Stimulated activated CD4-positive, alpha-beta T cell treated with anti-CD3 and anti-CD28 coated beads, Interleukin-15, amount 100 ng/mL, for 1 hour (primary cell): ENCODE results near the gene TMEM245.
A peak's percentile ranks its signal among the peaks of the same experiment; 100 is the strongest.

ENCODE experiments used
- DNase-seq, 2 donors: peaks; one replicate each; pipeline ENCODE4 v3.0.0-alpha.2; 2020; ENCODE audit warnings: low read depth in 1 of 2, low spot score in 1 of 2

The TMEM245 gene

DNA sequence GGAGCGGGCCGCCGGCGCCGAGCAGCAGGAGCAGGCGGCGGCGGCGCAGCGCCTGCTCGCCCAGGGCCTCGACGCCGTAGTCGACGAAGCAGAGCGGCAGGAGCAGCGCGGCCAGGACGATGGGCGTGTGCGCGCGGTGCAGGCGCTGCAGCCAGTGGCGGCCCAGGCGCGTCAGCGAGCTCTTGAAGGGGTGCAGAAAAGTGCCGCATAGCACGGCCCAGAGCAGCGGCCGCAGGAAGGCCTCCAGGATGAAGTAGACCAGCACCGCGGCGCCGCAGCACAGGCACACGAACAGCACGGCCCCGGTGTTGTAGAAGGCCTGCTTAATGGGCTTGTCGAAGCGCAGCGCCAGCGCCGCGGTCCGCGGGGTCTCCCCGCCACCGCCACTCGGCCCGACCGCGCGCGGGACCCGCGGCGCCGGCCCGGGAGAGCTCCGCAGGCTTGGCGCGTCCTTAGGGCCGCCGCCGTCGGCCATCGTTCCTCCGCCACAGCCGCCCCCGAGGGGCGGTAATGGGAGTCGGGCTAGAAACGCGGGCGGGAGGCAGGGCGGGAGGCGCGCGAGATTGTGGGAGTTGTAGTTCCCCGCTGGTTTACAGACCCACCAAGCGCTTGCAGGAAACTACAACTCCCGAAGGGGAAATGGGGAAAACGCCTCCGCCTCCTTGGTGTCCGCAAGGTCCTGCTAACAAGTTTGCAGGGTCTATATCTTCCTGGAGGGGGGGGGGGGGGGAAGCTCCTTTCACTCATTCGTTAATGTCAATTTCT is at the start of gene TMEM245:
Gene TMEM245 (minus strand): TSS at position 509 of the 765 bp plus-strand sequence. CDS start 34 bp downstream, at position 475.
- DNase-seq = peak; percentile 82 to 86

DNA sequence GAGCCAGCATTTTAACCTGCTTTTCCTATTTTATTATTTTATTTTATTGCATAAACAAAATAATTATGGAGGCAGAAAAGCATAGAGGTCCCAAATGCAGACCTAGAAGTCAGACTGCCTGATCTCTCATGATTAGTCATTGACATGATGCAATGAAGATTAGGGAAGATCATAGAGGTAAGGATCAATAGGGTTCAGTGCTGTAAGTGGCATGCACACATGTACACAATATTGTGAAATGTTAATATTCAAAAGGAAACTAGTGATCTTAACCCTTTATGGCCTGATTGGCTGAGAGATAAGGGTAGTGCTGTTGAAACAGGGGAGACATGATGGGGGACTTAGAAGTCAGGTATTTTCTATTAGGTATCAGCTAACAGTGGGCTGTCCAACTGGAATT is 48.4 kb upstream of the TMEM245 start:
- no peak for DNase-seq

DNA sequence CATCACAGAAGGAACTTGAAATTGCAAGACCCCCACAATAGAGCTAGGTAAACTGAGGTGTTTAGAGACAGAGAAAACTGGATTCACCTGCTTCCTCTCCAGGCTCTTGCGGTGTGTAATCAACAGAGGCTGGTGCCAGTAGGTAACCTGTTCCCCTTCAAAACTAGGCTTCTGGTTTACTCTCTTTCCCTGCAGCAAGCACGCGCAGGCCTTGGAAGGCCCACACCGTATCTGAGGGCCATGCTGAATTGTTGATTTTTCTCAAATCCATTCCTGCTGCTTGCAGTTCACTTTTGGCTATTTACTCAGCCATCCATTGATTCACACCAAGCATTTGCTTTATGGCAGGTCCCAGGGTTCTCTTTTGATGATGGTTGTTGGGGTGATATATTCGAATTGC is 48.0 kb upstream of the TMEM245 start:
- DNase-seq = no peak

DNA sequence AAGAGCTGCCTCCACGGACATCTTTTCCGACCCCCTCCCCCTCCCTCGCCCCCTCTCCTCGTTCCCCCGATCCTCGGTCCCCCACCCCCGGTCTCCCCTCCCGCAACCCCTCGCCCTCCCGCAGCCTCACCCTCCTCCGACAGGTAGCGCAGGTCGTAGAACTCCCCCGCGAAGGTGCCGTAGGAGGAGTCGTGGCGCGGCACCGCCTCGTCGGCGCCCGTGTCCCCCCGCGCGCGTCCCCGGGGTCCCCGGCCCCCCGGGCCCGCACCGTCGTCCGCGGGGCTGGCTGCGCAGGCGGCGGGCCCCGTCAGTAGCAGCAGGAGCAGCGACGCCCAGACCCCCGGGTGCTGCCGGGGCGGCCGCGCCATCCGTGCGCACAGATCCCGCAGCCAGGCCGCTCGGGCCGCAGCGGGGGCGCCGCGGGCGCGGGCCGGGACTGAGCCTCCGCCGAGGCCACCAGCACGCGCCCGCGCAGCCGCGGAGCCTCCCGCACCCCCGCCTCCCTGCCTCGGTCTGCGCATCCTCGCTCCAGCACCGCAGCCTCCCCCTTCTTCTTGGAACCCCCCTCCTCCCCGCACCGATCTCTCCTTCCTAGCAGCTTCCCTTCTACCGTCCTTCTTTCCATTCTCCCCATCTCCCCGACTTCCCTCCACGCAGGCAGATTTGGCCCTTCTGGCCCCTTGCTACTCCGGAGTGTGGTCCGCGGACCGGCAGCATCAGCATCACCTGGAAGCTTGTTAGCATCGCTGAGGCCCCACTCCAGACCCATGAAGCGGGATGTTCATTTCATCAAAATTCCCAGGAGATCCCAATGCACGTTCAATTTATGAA is 47.2 kb upstream of the TMEM245 start, which contains the start of gene FRRS1L:
Gene FRRS1L (minus strand): TSS at position 479 of the 831 bp plus-strand sequence. CDS start 111 bp downstream, at position 368.
- DNase-seq = no peak

DNA sequence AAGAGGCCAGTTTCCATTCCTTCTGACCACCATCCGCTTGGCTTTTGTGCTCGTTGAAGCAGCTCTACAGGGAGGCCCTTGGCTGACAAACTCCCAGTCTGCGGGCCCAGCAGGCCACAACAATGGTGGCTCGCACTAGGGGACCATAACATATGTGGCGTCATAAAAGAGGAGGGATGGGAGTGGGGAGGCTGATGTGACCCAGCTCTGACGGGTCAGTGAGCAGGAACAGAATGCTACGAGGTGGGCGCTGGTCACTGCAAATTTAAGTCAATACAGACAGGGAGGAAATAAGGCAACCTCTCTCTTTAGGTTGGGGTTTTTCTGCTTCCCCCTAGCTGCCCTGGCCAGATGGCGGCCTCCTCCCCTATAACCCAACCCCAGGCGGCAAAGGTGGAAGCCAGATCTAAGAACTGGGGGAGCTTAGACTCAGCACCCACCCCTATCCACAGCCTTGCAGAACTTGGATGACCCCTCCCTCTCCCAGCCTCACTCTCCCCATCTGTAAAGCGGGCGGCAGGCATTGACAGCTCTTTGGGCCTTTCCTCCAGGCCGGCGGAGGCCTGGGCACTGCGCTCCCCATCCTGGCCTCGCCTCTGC is 46.5 kb upstream of the TMEM245 start:
- DNase-seq = no peak

DNA sequence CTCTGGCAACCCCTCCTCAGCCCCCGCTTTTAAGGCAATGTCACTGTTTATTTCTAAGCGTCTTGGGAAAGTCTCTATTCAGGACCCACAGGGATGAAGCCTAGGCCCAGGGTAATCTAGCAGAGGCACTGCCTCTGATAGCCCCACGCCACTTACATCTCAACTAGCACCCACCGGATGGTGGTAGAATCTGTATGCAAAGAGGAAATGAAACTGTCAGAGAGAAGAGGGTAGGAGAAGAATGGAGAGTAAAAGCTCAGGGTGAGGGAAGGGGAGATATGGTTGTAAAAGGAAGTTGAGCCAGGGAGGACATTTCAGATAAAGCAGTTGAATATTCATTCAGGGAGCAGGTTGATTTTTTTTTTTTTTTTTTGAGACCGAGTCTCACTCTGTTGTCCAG is 44.3 kb upstream of the TMEM245 start:
- no peak for DNase-seq

DNA sequence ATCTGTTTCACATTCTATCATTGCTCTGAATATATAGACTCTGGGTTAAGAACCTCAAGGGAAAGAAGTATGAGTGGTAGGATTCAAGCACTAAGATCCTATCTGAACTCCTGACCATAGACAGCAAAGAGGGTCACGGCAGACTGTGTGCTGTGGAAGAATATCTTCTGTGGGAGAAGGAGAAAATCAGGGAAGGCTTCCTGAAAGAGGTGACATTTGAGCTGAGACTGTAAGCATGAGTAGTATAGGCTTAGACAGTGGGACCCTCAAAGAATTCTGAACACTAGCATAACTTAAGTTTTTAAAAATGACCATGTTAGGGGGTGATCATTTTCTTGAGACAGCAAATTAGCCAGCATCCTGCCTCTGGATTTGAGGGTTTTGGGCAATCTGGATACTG is 43.4 kb upstream of the TMEM245 start:
- DNase-seq = no peak

DNA sequence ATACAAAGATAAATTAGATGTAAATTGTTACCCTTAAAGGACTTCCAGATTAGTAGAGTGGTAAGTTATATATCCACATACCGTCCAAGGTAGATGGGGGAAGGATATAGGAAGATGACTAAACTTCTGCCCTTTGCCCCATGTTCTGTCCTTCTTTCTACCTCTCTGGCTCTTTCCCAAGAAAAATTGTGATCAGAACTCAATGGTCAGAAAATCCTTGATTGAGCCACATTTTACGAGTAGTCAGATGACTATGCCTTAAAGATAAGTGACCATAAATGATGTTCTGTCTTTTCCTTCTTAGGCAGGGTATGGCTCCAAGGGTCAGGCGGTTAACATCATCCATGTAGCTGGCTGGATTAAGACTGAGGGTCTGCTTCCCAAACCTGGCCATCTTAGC is 42.9 kb upstream of the TMEM245 start:
- no peak for DNase-seq

DNA sequence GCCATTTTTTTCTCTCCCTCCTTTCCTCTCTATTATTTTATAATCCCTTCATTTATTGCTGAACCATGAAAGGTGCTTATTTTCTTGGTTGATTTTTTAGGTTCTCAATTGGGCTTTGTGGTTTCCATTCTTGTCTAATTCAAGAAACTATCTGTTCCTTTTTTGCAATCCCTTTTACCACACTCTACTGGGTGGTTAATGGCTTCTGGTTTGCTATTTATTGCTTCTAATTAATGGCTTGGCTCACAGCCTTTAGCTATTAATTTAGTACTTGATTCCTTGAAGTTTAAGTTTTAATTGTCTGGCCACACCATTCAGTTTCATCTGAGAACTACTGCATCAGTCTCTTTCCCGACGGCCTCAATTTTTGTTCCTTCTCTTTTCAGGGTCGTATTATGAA is 41.7 kb upstream of the TMEM245 start:
- no peak for DNase-seq

DNA sequence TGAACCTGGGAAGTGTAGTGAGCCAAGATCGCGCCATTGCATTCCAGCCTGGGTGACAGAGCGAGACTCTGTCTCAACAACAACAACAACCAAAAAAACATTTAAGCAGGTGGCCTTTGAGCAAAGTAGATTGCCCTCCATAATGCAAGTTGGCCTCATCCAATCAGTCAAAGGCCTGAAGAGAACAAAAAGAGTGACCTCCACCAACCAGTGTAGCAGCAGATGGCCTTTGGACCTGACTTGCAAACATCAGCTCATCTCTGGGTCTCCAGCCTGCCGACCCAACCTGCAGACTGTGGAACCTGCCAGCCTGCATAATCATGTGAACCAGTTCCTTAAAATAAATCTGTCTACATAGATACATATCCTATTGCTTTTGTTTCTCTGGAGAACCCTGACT is 39.8 kb upstream of the TMEM245 start:
- no peak for DNase-seq

DNA sequence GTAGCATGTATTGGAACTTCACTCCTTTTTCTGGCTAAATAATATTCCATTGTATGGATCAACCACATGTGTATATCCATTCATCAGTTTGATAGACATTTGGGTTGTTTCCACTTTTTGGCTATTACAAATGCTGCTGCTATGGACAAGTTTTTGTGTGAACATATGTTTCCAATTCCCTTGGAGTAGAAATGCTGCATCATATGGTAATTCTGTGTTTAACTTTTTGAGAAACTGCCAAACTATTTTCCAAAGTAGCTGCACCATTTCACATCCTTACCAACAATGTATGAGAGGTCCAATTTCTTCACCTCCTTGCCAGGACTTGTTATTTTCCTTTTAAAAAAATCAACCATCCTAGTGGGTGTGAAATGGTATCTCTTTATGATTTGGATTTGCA is 38.9 kb upstream of the TMEM245 start:
- no peak for DNase-seq

DNA sequence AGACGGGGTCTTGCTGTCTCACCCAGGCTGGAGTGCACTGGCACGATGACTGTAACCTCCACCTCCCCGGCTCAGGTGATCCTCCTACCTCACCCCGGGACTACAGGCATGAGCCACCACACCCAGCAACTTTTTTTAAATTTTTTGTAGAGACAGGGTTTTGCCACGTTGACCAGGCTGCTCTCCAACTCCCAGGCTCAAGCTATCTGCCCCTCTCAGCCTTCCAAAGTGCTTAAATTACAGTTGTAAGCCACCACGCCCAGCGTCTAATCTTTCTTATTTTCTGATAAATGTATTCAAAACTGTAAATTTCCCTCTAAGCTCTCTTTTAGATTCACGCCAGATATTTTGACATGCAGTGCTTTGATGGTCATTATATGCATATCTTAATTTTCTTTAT is 37.0 kb upstream of the TMEM245 start:
- no peak for DNase-seq

DNA sequence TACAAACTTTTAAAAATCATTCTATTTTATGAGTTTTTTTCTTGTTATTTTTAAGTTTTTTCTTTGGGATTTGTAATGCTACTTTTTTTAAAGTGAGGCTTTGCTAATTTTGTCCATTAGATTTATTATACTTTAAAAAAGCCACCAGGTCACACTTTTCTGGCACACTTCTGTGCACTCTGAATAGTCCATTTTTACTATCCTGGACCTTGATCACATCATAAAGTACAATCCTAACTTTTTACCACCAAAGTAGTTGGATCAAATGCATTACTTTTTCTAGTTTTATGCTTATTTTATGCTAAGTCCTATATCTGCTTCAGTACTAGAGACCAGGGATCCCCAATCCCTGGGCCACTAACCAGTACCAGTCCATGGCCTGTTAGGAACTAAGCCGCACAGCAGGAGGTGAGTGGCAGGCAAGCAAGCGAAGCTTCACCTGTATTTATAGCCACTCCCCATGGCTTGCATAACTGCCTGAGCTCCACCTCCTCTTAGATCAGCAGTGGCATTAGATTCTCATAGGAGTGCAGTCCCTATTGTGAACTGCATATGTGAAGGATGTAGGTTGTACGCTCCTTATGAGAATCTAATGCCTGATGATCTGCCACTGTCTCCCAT is 31.3 kb upstream of the TMEM245 start:
- no peak for DNase-seq

DNA sequence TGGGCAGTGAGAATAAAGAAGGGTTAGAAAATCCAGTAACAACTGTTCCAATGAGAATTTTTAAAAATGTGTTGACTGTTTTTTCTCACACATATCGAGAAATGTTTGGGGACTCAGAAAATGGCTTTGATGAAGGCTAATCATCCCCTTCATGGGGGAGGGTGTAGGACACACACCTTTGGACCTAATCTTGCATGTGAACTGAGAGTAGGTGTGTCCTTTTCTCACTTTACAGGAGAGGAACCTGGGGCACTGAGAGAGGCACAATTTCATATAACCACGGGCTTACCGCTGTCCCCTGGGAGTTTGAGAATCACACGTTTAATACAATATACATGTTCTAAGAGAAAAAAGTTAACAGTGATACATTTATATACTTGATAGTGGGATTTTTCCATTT is 30.0 kb upstream of the TMEM245 start:
- no peak for DNase-seq

DNA sequence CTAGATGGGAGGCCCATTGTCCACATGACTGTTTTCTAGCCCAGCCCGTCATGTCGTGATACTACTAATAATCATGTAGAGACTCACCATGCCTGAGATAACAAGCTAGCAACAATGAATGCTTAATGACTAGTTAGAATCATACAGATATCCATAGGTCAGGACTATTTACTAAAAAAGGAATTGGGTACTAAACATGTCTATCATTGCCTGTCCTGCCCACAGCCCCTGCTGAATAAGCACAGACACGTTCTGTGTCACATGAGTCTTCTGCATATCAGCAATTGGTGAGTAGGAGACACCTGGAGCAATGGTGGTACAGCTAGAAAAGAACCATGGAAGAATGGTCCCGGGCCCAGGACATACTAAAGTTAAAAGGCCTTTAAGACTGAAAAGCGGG is 29.3 kb upstream of the TMEM245 start:
- no peak for DNase-seq

DNA sequence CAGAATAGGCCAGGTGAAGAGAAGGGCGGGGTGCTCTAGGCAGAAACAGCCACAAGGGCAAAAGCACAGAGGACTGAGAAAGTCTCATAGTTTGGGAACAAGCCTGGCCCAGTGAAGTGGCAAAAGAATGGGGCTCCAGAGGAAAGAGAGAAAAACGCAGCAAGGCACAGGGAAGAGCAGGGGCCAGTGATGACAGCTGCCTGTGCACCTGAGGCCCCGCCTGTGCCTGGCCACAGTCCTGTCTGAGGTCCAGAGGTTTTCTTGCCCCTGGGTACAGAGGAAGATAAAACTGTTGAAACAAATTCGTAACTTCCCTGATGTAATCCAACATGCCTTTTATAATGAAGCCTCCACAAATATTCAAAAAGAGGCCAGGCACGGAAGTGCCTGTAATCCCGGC is 25.3 kb upstream of the TMEM245 start:
- no peak for DNase-seq

DNA sequence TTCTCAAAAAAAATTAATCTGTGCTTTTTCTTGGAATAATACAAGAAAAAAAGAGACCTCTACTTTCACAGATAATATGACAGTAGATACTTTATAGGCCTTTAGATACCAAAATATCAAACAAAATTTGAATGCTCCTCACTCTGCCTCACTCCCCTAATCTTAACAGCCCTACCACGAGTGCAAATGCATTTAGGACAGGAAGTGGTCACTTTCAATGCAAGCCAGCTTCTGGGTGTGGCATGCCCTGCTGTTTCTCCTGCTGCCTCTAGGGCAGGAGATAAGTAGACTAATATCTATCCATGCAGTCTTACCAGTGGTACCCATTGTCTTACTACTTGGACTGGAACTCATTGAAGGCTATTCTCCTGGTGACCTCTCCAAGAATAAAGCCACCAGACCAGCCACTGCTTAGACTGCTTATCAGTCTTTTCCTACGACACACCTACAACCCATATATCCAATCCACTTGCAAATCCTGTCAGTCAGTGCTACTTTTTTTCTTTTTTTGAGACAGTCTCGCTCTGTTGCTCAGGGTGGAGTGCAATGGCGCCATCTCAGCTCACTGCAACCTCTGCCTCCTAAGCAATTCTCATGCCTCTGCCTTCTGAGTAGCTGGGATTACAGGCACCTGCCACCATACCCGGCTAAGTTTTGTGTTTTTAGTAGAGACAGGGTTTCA is 24.3 kb upstream of the TMEM245 start:
- no peak for DNase-seq

DNA sequence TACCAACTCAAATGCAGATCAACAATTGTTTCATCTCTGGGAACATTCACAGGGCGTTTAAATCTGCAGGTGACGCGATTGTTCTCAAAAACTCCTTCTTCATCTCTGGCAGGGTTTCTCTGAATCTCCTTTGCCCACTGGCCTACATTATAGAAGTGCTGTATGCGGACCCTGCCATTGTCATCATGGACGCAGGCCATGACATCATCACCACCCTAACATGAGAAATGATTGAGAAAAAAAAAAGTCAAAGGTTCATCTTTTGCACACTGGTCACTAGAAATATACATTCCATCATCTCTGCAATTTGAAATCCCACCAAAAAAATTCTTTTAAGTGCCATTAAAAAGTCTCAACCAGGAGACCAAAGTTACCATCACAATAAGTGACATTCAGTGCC is 21.6 kb upstream of the TMEM245 start:
- no peak for DNase-seq

DNA sequence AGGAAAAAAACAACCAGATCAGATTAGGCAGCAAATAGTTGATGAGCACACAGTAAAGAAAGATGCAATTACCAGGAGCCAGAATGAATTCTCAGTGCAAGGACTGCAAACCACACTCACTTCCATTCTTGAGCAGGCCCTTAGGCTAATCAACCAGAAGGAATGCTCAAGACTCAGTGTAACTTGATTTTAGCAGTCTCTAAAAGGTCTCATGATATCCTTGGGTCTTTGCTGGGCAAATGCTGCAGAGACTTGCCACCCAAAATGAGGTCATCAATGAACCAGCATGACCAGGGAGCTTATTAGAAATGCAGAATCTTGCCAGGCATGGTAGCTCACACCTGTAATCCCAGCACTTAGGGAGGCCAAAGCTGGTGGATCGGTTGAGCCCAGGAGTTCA is 20.1 kb upstream of the TMEM245 start:
- no peak for DNase-seq

DNA sequence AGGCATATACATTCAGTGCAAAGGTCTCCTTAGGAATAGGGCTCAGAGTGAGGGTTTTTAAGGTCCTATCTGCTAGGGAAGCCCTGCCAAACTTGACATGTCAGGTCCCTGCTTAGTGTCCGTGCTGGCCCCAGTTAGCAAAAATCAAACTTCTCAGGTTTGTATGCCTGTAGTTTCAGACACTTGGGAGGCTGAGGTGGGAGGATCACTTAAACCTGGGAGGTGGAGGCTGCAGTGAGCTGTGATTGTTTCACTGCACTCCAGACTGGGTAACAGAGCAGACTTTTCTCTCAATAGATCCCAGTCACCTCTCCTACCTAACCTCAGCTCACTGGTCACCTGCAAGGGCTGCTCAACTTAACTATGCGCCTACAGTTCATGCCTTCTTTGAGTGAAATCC is 18.7 kb upstream of the TMEM245 start:
- DNase-seq = no peak

DNA sequence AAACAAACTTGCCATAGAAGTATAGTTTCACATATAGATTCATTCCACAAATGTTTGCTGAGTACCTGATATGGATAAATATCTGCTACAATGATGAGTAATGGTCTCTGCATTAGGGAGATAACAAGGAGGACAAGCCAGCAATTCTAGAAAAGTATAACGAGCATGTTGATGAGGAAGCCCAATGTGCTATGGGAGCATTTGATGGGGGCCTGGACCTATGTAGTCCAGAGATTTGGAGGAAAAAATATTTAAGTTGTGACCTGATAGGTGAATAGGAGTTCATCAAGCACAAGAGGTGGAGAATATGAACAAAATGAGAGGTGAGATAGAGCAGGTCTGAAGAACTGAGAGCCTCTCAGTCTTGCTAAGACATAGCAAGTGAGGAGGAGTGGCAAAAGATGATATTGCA is 14.4 kb upstream of the TMEM245 start:
- DNase-seq = no peak
